Right lobe of liver (tissue), 6 donors: ENCODE measurements around the gene DCAF11. TPM values are rescaled to one million over a fixed set of nuclear protein-coding genes. Genes with fewer than 3 reads are reported as not detected.

Experiments used
- ATAC-seq, 4 donors: fragments of 200-7000 bp; cut with Tn5 transposase; one replicate each; pipeline ENCODE4 v1.9.1; 2020; ENCODE audit warnings: mild to moderate bottlenecking in 4 of 4, moderate library complexity in 4 of 4
- DNase-seq, 3 donors: peaks; one replicate each; pipeline ENCODE4 v3.0.0-alpha.2; 2020
- H3K27ac ChIP-seq, 3 donors: fragments of 200-600 bp; one replicate each; pipeline ENCODE4 v1.8.0; 2022
- H3K27me3 ChIP-seq, 2 donors: fragments of 200-600 bp; one replicate each; pipeline ENCODE4 v1.8.0; 2022
- H3K36me3 ChIP-seq, 4 donors: fragments of 200-600 bp; sonication (generic) in 1 of 4; one replicate each; pipeline versions ENCODE4 v1.5.1 to v1.8.0; 2017 to 2022; ENCODE audit warnings: control low read depth in 1 of 4
- H3K4me1 ChIP-seq, 4 donors: fragments of 200-600 bp; sonication (generic) in 1 of 4; one replicate each; pipeline versions ENCODE4 v1.5.1 to v1.8.0; 2017 to 2022; ENCODE audit warnings: control low read depth in 1 of 4
- H3K4me3 ChIP-seq, 3 donors: fragments of 200-600 bp; one replicate each; pipeline ENCODE4 v1.8.0; 2022
- H3K9me3 ChIP-seq, 4 donors: fragments of 200-600 bp; sonication (generic) in 1 of 4; one replicate each; pipeline versions ENCODE4 v1.5.1 to v1.8.0; 2017 to 2022; ENCODE audit warnings: control low read depth in 1 of 4
- CTCF ChIP-seq, 4 donors: fragments of 200-600 bp in 3 of 4; fragments of 450-650 bp in 1 of 4; IDR thresholded peaks; one replicate each; pipeline versions ENCODE4 v1.5.1 to v1.8.0; 2016 to 2022; ENCODE audit warnings: antibody characterized with exemption in 4 of 4, mild to moderate bottlenecking in 2 of 4
- POLR2A ChIP-seq: fragments of 450-650 bp; IDR thresholded peaks from one replicate; pipeline ENCODE4 v1.6.1; 2017; ENCODE audit warnings: antibody characterized with exemption, mild to moderate bottlenecking
- WGBS: methylation state at CpG from one replicate; pipeline ENCODE4 v1.1.6; 2018; ENCODE audit warnings: low coverage, low lambda C conversion rate; ENCODE audit not compliant: insufficient coverage; ENCODE audit errors: missing lambda C conversion rate; 5-methylcytosine and 5-hydroxymethylcytosine counted together
- intact Hi-C, 2 donors: fragments of 100-400 bp; cut with DNase I; formaldehyde crosslinking; loops; one replicate each; pipeline versions ENCODE4 v1.11.2 to v1.14.1; 2022
- total RNA-seq, 6 experiments: library from RNA; depleted of rRNA in 2 of 6; stranded (reverse); fragments of >200 nt in 2 of 6; fragmentation: NEBNext Ultra II Directional in 3 of 6; extraction: Animal tissue kit (Norgen Biotek cat#: 25700) in 3 of 6; gene quantifications; one replicate each; pipeline versions ENCODE4 v1.1.0 to v1.2.4, GENCODE V29; 2016 to 2023
- donor health status: DM: no; HTN: yes; CAD: no.
- donor health status: DM: no; HTN: no; CAD: no.
- donor health status: DM: no; HTN: no; CAD: no.
- donor health status: DM: no; HTN: yes; CAD: no.
- donor health status: DM: no; HTN: yes; CAD: no.

DCAF11 gene
- total RNA-seq, 6 experiments from 2014 or later: 65.9 to 180 (median 103) TPM

GRCh38 chr14:24150061-24150460 is 35.5 kb downstream of the DCAF11 start:
- TF ChIP-seq CTCF (IDR thresholded peaks at IDR 0.05) (no peak), POLR2A (no peak)
- WGBS: 71% methylated on average over 4 of the region's 9 CpGs
- no peaks in the 10 kb centered on the region for H3K27me3 ChIP-seq
- intact Hi-C loops: loop anchor here in 1 of 2 donors (10.0 kb wide), 1 partner anchor 55 kb away; the partner anchor contains the start of gene PCK2
- DNase-seq (peak in 1 of 3 donors; percentile 24), ATAC-seq (no peak)
- H3K36me3 ChIP-seq: peaks cover 0 to 56% (median 22%) of the 10 kb centered on the region in 4 donors
- no peak overlapping the region for H3K27ac ChIP-seq
- no peak overlapping the region for H3K4me3 ChIP-seq
- no peaks in the 10 kb centered on the region for H3K9me3 ChIP-seq
- H3K4me1 ChIP-seq: peaks cover 0 to 16% (median 3%) of the 10 kb centered on the region in 4 donors

- ATAC-seq (no peak), DNase-seq (peak in 1 of 3 donors; percentile 45)
- no peak overlapping the region for H3K27ac ChIP-seq
- intact Hi-C loops: loop anchor here in 1 of 2 donors (10.0 kb wide), 1 partner anchor 56 kb away; the partner anchor contains the start of gene PCK2
- H3K4me1 ChIP-seq: peaks cover 0 to 12% (median under 1%) of the 10 kb centered on the region in 4 donors
- 83% methylated on average over 1 of the region's 9 CpGs for WGBS
- no peaks in the 10 kb centered on the region for H3K9me3 ChIP-seq
- H3K27me3 ChIP-seq: no peaks in the 10 kb centered on the region
- TF ChIP-seq POLR2A: no peak
- no peak for TF ChIP-seq CTCF (IDR thresholded peaks at IDR 0.05)
- peaks cover 0 to 61% (median 24%) of the 10 kb centered on the region in 4 donors for H3K36me3 ChIP-seq
- H3K4me3 ChIP-seq: no peak overlapping the region
Observed at GRCh38 chr14:24150567-24150966, 36.0 kb downstream of the DCAF11 start.

GRCh38 chr14:24150993-24151392 is 36.4 kb downstream of the DCAF11 start:
- H3K36me3 ChIP-seq: peaks cover 0 to 65% (median 24%) of the 10 kb centered on the region in 4 donors

GRCh38 chr14:24151404-24152080 is 37.0 kb downstream of the DCAF11 start:
- H3K4me1 ChIP-seq: peaks cover 0 to 7% (median 0%) of the 10 kb centered on the region in 4 donors
- 100% methylated on average over 2 of the region's 16 CpGs for WGBS
- intact Hi-C loops: loop anchor here in 1 of 2 donors (10.0 kb wide), 1 partner anchor 57 kb away; the partner anchor contains the start of gene PCK2
- no peak overlapping the region for H3K27ac ChIP-seq
- no peak for ATAC-seq
- TF ChIP-seq POLR2A: no peak
- no peak for TF ChIP-seq CTCF (IDR thresholded peaks at IDR 0.05)
- no peaks in the 10 kb centered on the region for H3K9me3 ChIP-seq
- H3K36me3 ChIP-seq: peaks cover 0 to 70% (median 24%) of the 10 kb centered on the region in 4 donors
- peak in 1 of 3 donors; percentile 54 for DNase-seq
- no peak overlapping the region for H3K4me3 ChIP-seq
- no peaks in the 10 kb centered on the region for H3K27me3 ChIP-seq

More at GRCh38 chr14:24150993-24151392, 36.4 kb downstream of the DCAF11 start:
- Histone ChIP-seq H3K9me3 (no peaks in the 10 kb centered on the region), H3K4me3 (no peak overlapping the region), H3K27me3 (no peaks in the 10 kb centered on the region), H3K27ac (no peak overlapping the region), H3K4me1 (peaks cover 0 to 8% (median 0%) of the 10 kb centered on the region in 4 donors)
- DNase-seq: peak in 1 of 3 donors; percentile 42
- intact Hi-C loops: loop anchor here in 1 of 2 donors (10.0 kb wide), 1 partner anchor 56 kb away; the partner anchor contains the start of gene PCK2
- no peak for ATAC-seq
- no CpG with 5 or more reads among the region's 9 CpGs for WGBS
- TF ChIP-seq POLR2A (no peak), CTCF (IDR thresholded peaks at IDR 0.05) (no peak)
